ENCODE data around the gene MEX3A.
A peak's percentile ranks its signal among the peaks of the same experiment; 100 is the strongest.
"Not testable (repeated sequence)": the region's sequence is repeated elsewhere in the genome, so short reads cannot be mapped to it uniquely, and the experiment has no call there.

The MEX3A gene

DNA sequence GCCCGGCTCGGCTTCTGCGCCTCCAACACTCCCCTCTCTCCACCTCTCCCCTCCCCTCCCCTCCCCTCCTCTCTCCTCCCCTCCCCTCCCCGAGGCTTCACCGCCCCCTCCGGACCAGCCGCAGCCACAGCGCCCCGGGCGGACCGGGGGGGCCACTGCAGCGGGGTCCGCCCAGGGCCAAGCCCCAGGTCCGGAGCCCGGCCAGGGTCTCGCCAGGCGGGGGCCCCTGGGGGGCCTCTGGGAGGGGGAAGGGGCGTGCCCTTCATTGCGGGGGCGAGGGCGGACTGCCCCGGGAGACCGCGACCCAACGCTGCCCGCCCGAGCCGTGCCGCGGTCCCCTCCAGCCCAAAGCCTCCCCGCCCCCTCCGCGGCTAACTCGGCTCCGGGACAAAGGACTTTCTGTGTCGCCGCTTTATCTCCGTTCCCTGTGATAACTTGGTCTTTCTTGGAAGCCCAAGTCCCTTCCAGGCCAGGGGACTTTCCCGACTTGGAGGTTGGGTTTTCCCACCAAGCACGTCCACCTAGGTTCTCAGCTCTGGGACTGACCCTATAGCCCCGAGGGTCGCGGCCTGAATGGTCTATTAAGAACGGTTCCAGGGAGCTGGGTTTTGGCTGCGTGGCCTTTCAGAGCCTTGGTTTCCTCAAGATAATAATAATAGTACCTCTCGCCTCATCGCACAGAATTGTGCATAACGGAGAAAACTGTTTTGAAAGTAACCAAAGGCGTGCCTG, 28.3 kb downstream of the MEX3A start, which contains the start of gene UBQLN4:
UBQLN4 (minus strand) TSS at position 31 of the 732 bp plus-strand sequence. CDS start 97 bp downstream, outside the sequence.
- DNase-seq = peak; percentile 77

DNA sequence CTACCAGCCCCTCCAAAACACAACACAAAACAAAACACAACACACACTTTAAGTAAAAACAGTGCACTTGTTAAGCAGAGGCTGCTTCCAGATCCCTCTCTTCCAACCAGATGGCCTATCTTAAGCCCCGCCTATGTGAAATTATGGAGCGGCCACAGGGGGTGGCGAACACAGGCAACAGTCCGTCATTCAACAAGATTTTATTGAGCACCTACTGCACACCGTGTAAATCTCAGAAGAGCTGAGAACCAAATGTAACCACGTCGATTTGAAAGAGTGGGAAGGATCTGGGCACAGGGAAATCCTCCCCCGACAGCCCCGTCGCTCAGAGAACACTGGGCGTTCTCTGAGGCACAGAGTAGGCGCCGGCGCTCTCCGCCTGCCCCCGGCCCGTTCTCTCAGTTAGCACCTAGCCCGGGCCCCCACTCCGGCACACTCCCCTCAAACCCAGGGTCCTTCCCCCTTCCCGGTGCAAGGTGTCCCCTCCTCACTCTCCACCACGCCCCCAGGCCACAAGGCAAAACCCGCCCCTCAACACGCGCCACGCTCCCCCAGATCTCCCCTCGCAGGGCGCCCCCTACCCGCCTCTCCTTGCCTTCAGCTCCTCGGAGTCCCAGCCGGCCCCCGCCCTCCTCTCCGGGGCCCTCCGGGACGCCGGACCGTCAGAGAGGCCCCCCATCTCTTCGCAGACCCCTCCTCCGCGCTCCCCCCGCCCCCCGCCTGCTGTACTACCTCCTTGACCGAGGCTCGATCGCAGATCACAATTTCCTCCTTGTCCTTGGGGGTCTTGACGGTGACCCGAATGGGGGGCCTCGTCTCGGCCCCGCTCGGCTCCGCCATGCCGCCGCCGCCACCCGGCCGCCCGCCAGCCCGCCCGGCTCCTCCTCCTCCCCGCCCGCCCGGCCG, 29.1 kb downstream of the MEX3A start:
- DNase-seq = peak; percentile 58

DNA sequence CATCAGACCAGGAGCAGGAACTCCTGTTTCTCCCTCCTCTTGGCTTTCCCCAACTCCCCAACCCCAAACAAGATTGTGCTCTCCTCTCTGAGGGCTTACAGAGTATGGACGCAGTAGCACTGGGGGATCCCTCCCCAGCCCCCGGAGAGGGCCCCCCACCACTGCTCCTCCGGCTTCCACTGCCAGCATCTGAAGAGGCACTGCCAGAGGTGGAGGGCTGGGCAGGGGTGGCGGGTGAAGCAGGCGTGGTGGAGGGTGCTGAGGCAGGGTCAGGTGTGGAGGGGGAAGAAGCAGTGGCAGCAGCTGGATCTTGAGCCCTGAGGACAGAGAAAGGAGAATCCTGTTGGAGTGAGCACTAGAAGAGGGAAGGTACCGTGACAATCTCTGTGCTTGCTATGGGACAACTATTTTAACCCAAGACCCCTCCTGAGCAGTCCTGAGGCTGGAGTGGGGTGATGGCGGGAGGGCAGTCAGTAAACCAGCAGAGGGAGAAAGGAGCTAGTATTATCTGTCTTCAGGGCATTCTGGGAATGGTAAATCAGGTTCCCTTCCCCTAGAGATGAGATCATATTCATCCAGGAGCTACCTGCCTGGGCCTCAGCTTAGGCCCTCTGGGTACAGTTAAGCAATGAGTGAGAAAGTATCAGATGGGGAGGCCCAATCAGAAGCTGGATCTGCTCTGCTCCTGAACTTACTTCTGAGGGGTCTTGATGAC, 31.1 kb downstream of the MEX3A start:
- DNase-seq = no peak

DNA sequence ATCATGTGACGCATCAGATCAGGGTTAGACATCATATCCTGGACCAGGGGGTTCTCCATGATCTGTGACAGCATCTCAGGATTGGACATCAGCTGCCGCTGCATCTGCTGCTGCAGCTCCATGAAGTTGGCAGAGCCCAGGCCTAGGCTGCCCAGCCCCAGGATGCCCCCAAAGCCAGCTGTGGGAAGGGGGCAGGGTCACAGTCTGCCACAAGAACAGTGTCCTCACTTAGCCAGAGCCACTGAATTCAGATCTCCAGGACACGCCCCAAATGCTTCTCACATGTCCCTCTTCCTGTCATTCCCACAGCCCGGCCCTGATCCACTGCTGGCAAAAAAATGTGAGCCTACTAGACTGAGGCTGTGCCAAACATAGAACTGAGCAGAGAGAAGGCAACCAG, 31.9 kb downstream of the MEX3A start:
- DNase-seq = no peak

DNA sequence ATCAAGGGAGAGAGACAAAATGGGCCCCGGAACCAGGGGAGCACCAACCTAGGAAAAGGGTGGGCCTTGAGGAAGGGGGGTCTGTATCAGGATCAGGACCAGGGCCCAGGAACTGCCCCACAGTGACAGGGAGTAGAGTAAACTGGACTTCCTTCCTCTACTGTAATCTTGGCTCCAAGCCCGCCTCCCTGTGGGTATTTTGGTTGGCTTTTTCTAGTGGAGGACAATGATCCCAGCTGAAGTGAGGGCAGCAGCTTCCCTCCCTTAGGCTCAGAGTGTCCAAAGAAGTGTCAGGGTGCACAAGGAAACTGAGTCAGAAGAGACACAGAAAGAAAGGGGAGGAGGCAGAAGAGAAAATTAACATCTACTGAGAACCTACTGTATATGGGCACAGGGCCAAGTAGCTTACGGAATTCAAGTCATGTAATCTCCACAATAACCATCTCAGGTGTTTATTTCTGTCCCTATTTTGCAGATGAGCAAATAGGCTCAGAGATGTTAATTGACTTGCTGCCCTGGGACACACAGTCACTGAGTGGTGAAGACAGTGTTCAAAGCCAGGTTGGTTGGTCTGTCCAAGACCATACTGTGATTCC, 33.5 kb downstream of the MEX3A start:
- DNase-seq = no peak

DNA sequence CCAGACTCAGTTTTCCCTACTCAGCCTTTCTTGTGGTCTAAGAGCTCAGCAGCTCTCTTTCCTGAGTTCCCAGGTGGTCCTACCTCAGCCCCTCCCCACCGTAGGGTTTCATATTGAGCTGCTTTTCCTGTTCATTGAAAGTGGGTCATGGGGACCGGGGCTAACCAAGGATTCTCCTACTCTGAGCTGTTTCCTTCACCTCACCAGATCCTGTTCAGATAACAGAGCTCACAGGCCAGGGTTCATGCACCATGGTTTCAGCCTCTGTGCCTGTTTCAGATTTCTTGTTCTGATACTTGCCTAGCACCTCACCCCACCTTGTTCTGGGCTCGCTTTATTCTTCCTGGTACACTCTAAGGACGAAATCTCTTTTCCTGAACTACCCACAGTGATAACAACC, 37.2 kb downstream of the MEX3A start:
- no peak for DNase-seq

DNA sequence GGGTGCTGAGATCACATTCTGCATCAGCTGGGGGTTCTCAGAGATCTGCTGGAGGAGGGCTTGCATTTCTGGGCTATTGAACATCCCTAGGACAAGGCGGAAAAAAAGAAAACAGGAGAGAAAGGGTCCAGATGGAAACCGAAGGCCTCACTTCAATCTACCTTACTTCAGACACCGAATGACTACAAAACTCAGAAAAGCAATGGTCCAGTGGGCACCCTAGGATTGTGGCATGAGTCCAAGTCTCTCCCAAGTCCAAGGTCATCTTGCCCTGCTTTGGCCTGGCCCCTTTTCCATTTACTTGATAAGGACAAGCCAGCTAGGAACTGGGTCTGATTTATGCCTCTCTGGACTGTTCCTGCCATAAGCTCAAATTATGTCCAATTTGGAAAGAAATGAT, 39.4 kb downstream of the MEX3A start:
- DNase-seq = no peak

DNA sequence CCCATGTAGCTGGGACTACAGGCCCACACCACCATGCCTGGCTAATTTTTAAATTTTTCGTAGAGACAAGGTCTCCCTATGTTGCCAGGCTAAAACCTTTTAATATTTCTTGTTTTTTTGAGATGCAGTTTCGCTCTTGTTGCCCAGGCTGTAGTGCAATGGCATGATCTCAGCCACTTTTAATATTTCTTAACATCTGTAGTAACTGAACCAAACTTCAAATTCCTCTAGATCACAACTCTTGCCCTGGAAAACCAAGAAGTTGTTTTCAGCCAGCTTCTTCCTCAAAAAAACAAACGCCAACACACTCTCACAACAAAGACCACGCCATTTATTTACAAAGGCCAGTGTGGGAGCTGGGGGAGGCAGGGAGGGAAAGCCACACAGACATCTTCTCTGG, 47.3 kb downstream of the MEX3A start:
- DNase-seq = not testable (repeated sequence)

DNA sequence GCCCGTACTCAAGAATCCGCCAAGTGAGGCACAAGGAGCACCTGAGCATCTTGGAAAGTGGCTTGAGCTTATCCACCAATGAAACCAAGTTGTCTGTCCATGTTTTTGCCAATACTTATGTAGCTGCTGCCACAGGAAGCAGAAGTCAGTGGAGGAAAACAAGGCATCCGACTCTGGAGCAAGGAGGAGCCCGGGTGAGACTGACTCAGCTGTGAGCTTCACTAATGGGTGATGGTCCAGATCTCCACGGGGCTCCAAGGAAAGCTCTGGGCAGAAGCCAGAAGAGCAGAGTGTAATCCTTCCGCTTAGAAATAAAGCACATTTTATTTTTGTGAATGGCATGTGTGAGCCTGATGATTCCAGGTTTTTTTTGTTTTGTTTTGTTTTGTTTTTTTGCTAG, 49.3 kb downstream of the MEX3A start:
- no peak for DNase-seq

DNA sequence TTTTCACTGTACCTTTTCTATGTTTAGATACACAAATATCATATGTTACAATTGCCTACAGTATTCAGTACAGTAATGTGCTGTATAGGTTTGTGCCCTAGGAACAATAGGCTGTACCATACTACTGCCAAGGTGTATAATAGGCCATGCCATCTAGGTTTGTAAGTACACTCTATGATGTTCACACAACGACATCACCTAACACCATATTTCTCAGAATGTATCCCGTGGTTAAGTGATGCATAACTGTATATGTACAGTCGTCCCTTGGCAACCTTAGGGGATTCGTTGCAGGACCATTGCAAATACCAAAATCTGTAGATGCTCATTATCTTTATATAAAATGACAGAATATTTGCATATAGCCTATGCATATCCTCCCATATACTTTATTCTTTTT, 55.7 kb downstream of the MEX3A start:
- no peak for DNase-seq

DNA sequence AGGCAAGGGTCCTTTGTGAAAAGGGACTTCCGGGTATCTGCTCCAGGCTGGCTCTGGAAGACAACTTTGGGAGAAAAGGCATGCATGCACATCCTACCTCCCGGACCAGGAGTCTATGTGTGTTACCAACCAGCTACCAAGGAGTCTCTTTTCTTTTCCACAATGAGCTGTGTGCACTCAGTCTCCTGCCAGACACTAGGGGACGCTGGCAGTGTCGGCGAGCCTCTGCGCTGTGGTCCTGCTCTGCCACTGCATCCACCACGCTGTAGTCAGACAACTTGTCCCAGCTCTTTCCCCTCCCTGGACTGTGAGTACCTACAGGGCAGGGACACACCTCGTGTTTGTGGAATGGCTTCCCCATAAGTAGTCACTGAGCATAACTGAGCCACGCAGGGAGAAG, 56.4 kb downstream of the MEX3A start:
- DNase-seq = no peak

DNA sequence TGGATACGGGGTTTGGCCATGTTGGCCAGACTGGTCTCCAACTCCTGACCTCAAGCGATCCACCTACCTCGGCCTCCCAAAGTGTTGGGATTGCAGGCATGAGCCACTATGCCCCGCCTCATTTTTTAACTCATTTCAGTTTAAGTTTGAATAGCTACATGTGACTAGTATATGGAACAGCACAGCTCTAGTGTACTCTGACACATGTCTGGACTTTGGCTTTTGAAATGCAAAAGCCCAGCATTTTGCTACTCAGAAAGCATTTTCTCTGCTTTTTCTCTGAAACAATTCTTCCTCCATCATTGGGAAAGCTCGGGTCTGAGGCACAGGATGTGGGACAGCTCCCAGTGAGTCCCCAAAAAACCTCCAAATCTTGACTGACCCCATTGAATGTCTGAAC, 57.5 kb downstream of the MEX3A start:
- no peak for DNase-seq
